OCI-LY3 (cell line): Measurements from ENCODE around the gene MPRIP.
"Not testable (repeated sequence)": the region's sequence is repeated elsewhere in the genome, so short reads cannot be mapped to it uniquely, and the experiment has no call there.

Experiments used
- H2AFZ ChIP-seq: fragments of 200-600, 300-600 bp; shearing (Covaris generic); 2 replicates; pipeline ENCODE4 v1.6.0; 2014; ENCODE audit warnings: antibody characterized with exemption, low read depth, low read length
- H3K27ac ChIP-seq: fragments of 200-600, 300-600 bp; sonication (generic); 2 replicates; pipeline ENCODE4 v1.5.1; 2014; ENCODE audit warnings: mild to moderate bottlenecking, low read length, moderate library complexity, mixed read lengths
- H3K27me3 ChIP-seq: fragments of 200-600, 300-600 bp; sonication (generic); 2 replicates; pipeline ENCODE4 v1.6.1; 2014; ENCODE audit warnings: low read depth, low read length, mixed read lengths
- H3K36me3 ChIP-seq: fragments of 200-600, 300-600 bp; sonication (generic); replicated peaks from 2 replicates; pipeline ENCODE3; 2014; ENCODE audit warnings: low read depth, low read length, mixed read lengths
- H3K4me1 ChIP-seq: fragments of 300-600, 200-600 bp; sonication (generic); 2 replicates; pipeline ENCODE4 v1.6.1; 2014; ENCODE audit warnings: low read length, mixed read lengths
- H3K4me2 ChIP-seq: fragments of 200-600, 300-600 bp; sonication (generic); 2 replicates; pipeline ENCODE4 v1.6.1; 2014; ENCODE audit warnings: low read length, mixed read lengths
- H3K4me3 ChIP-seq: fragments of 300-600, 200-600 bp; sonication (generic); 2 replicates; pipeline ENCODE4 v1.5.1; 2014; ENCODE audit warnings: antibody characterized with exemption, mild to moderate bottlenecking, low read length, moderate library complexity
- H3K79me2 ChIP-seq: fragments of 300-600, 200-600 bp; shearing (Covaris generic); 2 replicates; pipeline ENCODE4 v1.6.1; 2014; ENCODE audit warnings: mild to moderate bottlenecking, low read length, mixed read lengths
- H3K9ac ChIP-seq: fragments of 300-600, 200-600 bp; shearing (Covaris generic); 2 replicates; pipeline ENCODE4 v1.6.0; 2014; ENCODE audit warnings: mild to moderate bottlenecking, low read length, moderate library complexity
- H3K9me3 ChIP-seq: fragments of 200-600, 300-600 bp; shearing (Covaris generic); 2 replicates; pipeline ENCODE4 v1.6.1; 2014; ENCODE audit warnings: low read length, mixed read lengths; ENCODE audit not compliant: insufficient read depth
- H4K20me1 ChIP-seq: fragments of 200-600, 300-600 bp; sonication (generic); 2 replicates; pipeline ENCODE4 v1.6.1; 2016; ENCODE audit warnings: low read length, mixed read lengths; ENCODE audit not compliant: insufficient read depth
- CTCF ChIP-seq: fragments of 200-600, 300-600 bp; sonication (generic); IDR thresholded peaks from 2 replicates; pipeline ENCODE4 v1.5.1; 2014; ENCODE audit warnings: antibody characterized with exemption, low read length, low read depth
- EZH2phosphoT487 ChIP-seq: fragments of 200-600 bp; shearing (Covaris generic); IDR thresholded peaks from 2 replicates; pipeline ENCODE4 v1.6.1; 2018; ENCODE audit warnings: antibody characterized with exemption, mixed run types, low read depth

MPRIP gene

GRCh38 chr17:17131839-17132238, 89.6 kb downstream of the MPRIP start:
- Histone ChIP-seq H2AFZ (no peak overlapping the region), H3K4me1 (no peaks in the 10 kb centered on the region), H3K27me3 (no peaks in the 10 kb centered on the region), H3K4me3 (no peak overlapping the region), H3K36me3 (no peaks in the 10 kb centered on the region), H4K20me1 (no peaks in the 10 kb centered on the region), H3K27ac (no peak overlapping the region), H3K9me3 (no peaks in the 10 kb centered on the region), H3K9ac (no peak overlapping the region), H3K4me2 (no peak overlapping the region), H3K79me2 (no peaks in the 10 kb centered on the region)
- TF ChIP-seq EZH2phosphoT487, result no peak
- TF ChIP-seq CTCF, result no peak

DNA sequence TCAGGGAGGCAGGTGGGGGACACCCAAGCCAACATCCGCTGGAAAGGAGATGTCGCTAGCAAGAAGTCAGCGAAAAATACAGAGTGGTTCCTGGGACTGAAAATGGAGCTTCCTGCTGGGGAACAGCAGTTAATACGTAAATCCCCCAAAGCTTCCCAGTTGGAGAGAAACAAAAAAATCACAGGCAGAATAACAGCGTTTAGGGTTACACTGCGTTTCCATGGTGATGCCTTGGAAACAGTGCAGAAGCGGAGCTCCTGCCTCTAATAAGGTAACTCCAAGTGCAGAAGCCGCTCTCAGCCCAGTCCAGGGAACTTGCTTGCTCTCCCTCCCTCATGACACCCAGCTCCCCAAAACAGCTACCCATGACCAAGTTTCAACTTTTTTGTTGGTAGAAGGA, 90.5 kb downstream of the MPRIP start:
- no peak overlapping the region for H3K4me2 ChIP-seq
- H3K4me3 ChIP-seq, result no peak overlapping the region
- H2AFZ ChIP-seq, result no peak overlapping the region
- no peaks in the 10 kb centered on the region for H3K36me3 ChIP-seq
- H3K79me2 ChIP-seq, result no peaks in the 10 kb centered on the region
- no peaks in the 10 kb centered on the region for H4K20me1 ChIP-seq
- no peak for TF ChIP-seq CTCF
- TF ChIP-seq EZH2phosphoT487, result no peak
- H3K27ac ChIP-seq, result no peak overlapping the region
- H3K27me3 ChIP-seq, result no peaks in the 10 kb centered on the region
- no peaks in the 10 kb centered on the region for H3K9me3 ChIP-seq
- no peak overlapping the region for H3K9ac ChIP-seq
- no peaks in the 10 kb centered on the region for H3K4me1 ChIP-seq

DNA sequence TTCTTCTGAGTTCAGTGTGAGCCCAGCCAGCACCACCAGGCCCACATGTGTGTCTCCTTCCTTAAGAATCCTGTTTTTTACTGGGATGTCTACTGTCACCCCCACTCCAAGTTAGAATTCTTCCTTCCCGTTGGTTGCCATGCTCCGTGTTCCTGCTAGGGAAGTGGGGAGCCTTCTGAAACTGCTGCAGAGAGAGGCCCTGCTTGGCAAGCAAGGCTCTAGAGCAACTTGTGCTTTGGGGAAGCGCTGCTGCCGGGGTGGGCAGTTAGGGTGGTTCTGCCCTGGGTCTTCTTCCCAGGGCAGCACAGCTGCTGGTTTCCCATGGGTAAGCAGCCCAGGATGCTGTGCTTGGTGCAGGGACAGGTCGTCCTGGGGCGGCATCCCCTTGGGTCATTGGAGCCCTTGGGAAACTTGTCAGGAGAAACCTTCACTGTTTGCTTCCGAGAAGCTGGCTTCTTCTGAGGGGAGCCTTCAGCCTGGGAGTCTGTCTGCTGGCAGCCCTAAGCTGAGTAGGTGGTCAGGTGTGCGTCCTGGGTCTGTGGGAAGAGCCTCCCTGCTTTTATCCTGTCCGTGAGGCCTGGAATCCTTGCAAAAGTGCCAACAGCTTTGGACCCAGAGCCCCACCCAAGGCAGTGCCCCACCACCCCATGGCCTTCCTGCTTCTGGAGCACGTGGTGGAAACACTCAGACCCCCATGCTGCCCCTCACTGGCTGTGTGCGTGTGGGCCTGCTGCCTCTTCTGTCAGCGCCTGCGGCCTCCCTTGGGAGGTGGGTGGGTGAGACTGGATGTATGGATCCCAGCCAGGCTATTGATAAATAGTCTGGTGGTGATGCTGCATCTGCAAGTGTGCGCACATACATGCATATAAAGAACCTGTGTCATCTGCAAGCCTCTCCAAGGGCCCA, 92.0 kb downstream of the MPRIP start:
- Histone ChIP-seq H2AFZ (no peak overlapping the region), H3K9ac (no peak overlapping the region), H3K79me2 (no peaks in the 10 kb centered on the region), H3K4me1 (no peaks in the 10 kb centered on the region), H3K4me3 (no peak overlapping the region), H3K27ac (no peak overlapping the region), H3K36me3 (no peaks in the 10 kb centered on the region), H3K9me3 (no peaks in the 10 kb centered on the region), H3K27me3 (no peaks in the 10 kb centered on the region), H4K20me1 (no peaks in the 10 kb centered on the region), H3K4me2 (no peak overlapping the region)
- TF ChIP-seq EZH2phosphoT487, result no peak
- no peak for TF ChIP-seq CTCF

GRCh38 chr17:17134957-17135333, 92.7 kb downstream of the MPRIP start:
- H3K27me3 ChIP-seq, result no peaks in the 10 kb centered on the region
- no peaks in the 10 kb centered on the region for H3K4me1 ChIP-seq
- no peak overlapping the region for H2AFZ ChIP-seq
- no peak for TF ChIP-seq EZH2phosphoT487
- no peak for TF ChIP-seq CTCF
- H3K79me2 ChIP-seq, result no peaks in the 10 kb centered on the region
- no peak overlapping the region for H3K4me3 ChIP-seq
- no peaks in the 10 kb centered on the region for H3K9me3 ChIP-seq
- H3K36me3 ChIP-seq, result no peaks in the 10 kb centered on the region
- no peak overlapping the region for H3K9ac ChIP-seq
- no peak overlapping the region for H3K4me2 ChIP-seq
- no peak overlapping the region for H3K27ac ChIP-seq
- no peaks in the 10 kb centered on the region for H4K20me1 ChIP-seq

DNA sequence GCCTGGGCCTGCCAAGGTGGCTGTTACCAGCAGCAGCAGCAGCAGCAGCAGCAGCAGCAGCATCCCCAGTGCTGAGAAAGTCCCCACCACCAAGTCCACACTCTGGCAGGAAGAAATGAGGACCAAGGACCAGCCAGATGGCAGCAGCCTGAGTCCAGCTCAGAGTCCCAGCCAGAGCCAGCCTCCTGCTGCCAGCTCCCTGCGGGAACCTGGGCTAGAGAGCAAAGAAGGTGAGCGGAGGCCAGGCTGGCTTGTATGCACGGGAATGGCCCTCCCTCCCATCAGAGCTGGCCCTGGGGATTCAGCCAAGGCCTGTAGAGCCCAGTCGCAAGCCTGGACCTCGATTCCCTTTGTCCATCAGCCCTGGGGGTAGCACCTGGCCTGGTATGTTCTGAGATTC, 94.0 kb downstream of the MPRIP start:
- H2AFZ ChIP-seq, H3K36me3 ChIP-seq, H3K4me1 ChIP-seq, H3K4me3 ChIP-seq, H3K27ac ChIP-seq, H3K9me3 ChIP-seq, H3K79me2 ChIP-seq, H3K27me3 ChIP-seq, H3K4me2 ChIP-seq, H3K9ac ChIP-seq, H4K20me1 ChIP-seq: not testable (repeated sequence)
